Hepatocyte (in vitro differentiated cells): ENCODE data around the gene ADRA1B.

ENCODE experiments used
- CTCF ChIP-seq: fragments of 200-600 bp; sonication (generic); IDR thresholded peaks from 2 replicates; pipeline ENCODE4 v1.5.1; 2016; ENCODE audit warnings: antibody characterized with exemption, mild to moderate bottlenecking; ENCODE audit not compliant: poor library complexity
- EZH2 ChIP-seq: fragments of 200-600 bp; sonication (generic); IDR thresholded peaks from 2 replicates; pipeline ENCODE4 v1.6.1; 2016; ENCODE audit warnings: antibody characterized with exemption, mild to moderate bottlenecking, borderline replicate concordance
- EZH2phosphoT487 ChIP-seq: fragments of 200-600 bp; sonication (generic); IDR thresholded peaks from one replicate; pipeline ENCODE4 v1.6.1; 2018; ENCODE audit warnings: antibody characterized with exemption, mild to moderate bottlenecking, low read depth, moderate library complexity; ENCODE audit not compliant: unreplicated experiment, severe bottlenecking

- no peak for TF ChIP-seq CTCF
- TF ChIP-seq EZH2phosphoT487, result no peak
- no peak for TF ChIP-seq EZH2
Observed at GRCh38 chr5:159891371-159891770, 24.9 kb upstream of the ADRA1B start.
